GM12878 (cell line): ENCODE results near the gene NDUFV1. TPM values are rescaled to one million over a fixed set of nuclear protein-coding genes. Genes with fewer than 3 reads are reported as not detected.

Experiments used
- ATAC-seq: fragments of 200-7000 bp; cut with Tn5 transposase; 3 replicates; pipeline ENCODE4 v1.9.1; 2020; ENCODE audit warnings: mild to moderate bottlenecking, moderate library complexity
- BruUV-seq: library from RNA; stranded (reverse); fragments of 400-500 nt; replicated peaks from 2 replicates; lab custom pipeline; 2021; lab: Mats Ljungman, UMichigan
- CTCF ChIA-PET: fragments of 300-600 bp; sonication (Branson Sonifier 250); formaldehyde crosslinking; extraction: SDS; loops from one replicate; lab custom pipeline; 2021; ENCODE audit warnings: inconsistent platforms; lab: Yijun Ruan, JAX
- POLR2A ChIA-PET: fragments of 350-600 bp; formaldehyde crosslinking; extraction: SDS; loops from one replicate; lab custom pipeline; 2021; ENCODE audit warnings: inconsistent platforms; lab: Charles Lee
- RAD21 ChIA-PET: fragments of 300-600 bp; sonication (Branson Sonifier 250); formaldehyde crosslinking; loops from one replicate; lab custom pipeline; 2023; ENCODE audit warnings: antibody characterized with exemption; ENCODE audit not compliant: unreplicated experiment; lab: Charles Lee
- SMC1A ChIA-PET: fragments of 300-600 bp; sonication (Branson Sonifier 250); formaldehyde crosslinking; loops from one replicate; lab custom pipeline; 2023; ENCODE audit not compliant: unreplicated experiment, uncharacterized antibody; lab: Charles Lee
- DNase-seq: peaks from one replicate; pipeline ENCODE4 v3.0.0-alpha.2; 2011; ENCODE audit warnings: low read depth, low spot score
- FAIRE-seq: peaks from 3 replicates; lab custom pipeline; 2011; peaks lifted over from hg19 to GRCh38; lab: Jason Lieb, UNC
- H2AFZ ChIP-seq: 2 replicates; pipeline ENCODE4 v1.6.0; 2011; ENCODE audit warnings: low read depth, low read length, control low read depth; ENCODE audit not compliant: control insufficient read depth
- H3K27ac ChIP-seq: 2 replicates; pipeline ENCODE4 v1.5.1; 2011; ENCODE audit warnings: control low read depth; ENCODE audit not compliant: control insufficient read depth, insufficient read depth
- H3K27me3 ChIP-seq, 2 experiments: replicated peaks in 1 of 2; 2 replicates each; pipeline versions ENCODE4 v1.6.0 to v1.6.1; 2011; ENCODE audit warnings: low read length in 1 of 2; ENCODE audit not compliant: control insufficient read depth in 2 of 2, insufficient read depth in 2 of 2
- H3K36me3 ChIP-seq, 2 experiments: 2 replicates each; pipeline ENCODE4 v1.5.1; 2011; ENCODE audit warnings: low read length in 1 of 2; ENCODE audit not compliant: control insufficient read depth in 2 of 2, insufficient read depth in 2 of 2
- H3K4me1 ChIP-seq: 2 replicates; pipeline ENCODE4 v1.6.1; 2011; ENCODE audit warnings: mild to moderate bottlenecking, low read length, moderate library complexity, mixed read lengths; ENCODE audit not compliant: control insufficient read depth, insufficient read depth
- H3K4me2 ChIP-seq: 2 replicates; pipeline ENCODE4 v1.6.0; 2011; ENCODE audit warnings: control low read depth; ENCODE audit not compliant: control insufficient read depth, insufficient read depth
- H3K4me3 ChIP-seq: fragments of 200-600 bp; sonication (generic); 2 replicates; pipeline ENCODE4 v1.5.1; 2016
- H3K79me2 ChIP-seq: 2 replicates; pipeline ENCODE4 v1.6.0; 2011; ENCODE audit warnings: low read length; ENCODE audit not compliant: control insufficient read depth, insufficient read depth
- H3K9ac ChIP-seq: 2 replicates; pipeline ENCODE4 v1.8.0; 2011; ENCODE audit warnings: low read length, control low read depth, mixed read lengths; ENCODE audit not compliant: control insufficient read depth, insufficient read depth
- H3K9me3 ChIP-seq: replicated peaks from 3 replicates; pipeline ENCODE4 v1.5.1; 2011; ENCODE audit warnings: mild to moderate bottlenecking, low read length; ENCODE audit not compliant: control insufficient read depth, insufficient read depth
- H4K20me1 ChIP-seq: 2 replicates; pipeline ENCODE4 v1.6.0; 2011; ENCODE audit not compliant: control insufficient read depth, insufficient read depth
- BCL3 ChIP-seq: IDR thresholded peaks from 2 replicates; pipeline ENCODE4 v1.6.1; 2011; ENCODE audit warnings: borderline replicate concordance, low read depth, mild to moderate bottlenecking, moderate library complexity, low read length; ENCODE audit not compliant: insufficient read depth, poor library complexity, severe bottlenecking
- BMI1 ChIP-seq: fragments of 450-650 bp; IDR thresholded peaks from 2 replicates; pipeline ENCODE4 v1.6.1; 2016; ENCODE audit warnings: mild to moderate bottlenecking, moderate library complexity, borderline replicate concordance
- GABPA ChIP-seq: IDR thresholded peaks from 2 replicates; pipeline ENCODE4 v1.6.1; 2014; ENCODE audit warnings: antibody characterized with exemption, low read depth, mild to moderate bottlenecking, inconsistent platforms
- JUND ChIP-seq: IDR thresholded peaks from 2 replicates; pipeline ENCODE4 v1.6.1; 2012; ENCODE audit warnings: low read depth, mild to moderate bottlenecking, low read length, improper control_type of control experiment, moderate library complexity
- KDM1A ChIP-seq: fragments of 200-600 bp; sonication (generic); IDR thresholded peaks from 2 replicates; pipeline ENCODE4 v1.6.1; 2016; ENCODE audit warnings: borderline replicate concordance
- MLLT1 ChIP-seq: fragments of 450-650 bp; IDR thresholded peaks from 2 replicates; pipeline ENCODE4 v1.6.1; 2016; ENCODE audit warnings: mild to moderate bottlenecking
- RAD51 ChIP-seq: fragments of 450-650 bp; IDR thresholded peaks from 2 replicates; pipeline ENCODE4 v1.6.1; 2016; ENCODE audit warnings: moderate library complexity, mild to moderate bottlenecking, inconsistent platforms
- RELA ChIP-seq: fragments of 450-650 bp; IDR thresholded peaks from 2 replicates; pipeline ENCODE4 v1.8.0; 2014; ENCODE audit warnings: borderline replicate concordance; ENCODE audit not compliant: partially characterized antibody
- STAT3 ChIP-seq: IDR thresholded peaks from 2 replicates; pipeline ENCODE4 v1.6.1; 2011; ENCODE audit warnings: low read depth, low read length, improper control_type of control experiment
- SUZ12 ChIP-seq: fragments of 200-600 bp; sonication (generic); IDR thresholded peaks from one replicate; pipeline ENCODE4 v1.6.1; 2018; ENCODE audit warnings: antibody characterized with exemption, mild to moderate bottlenecking; ENCODE audit not compliant: unreplicated experiment
- TCF3 ChIP-seq: IDR thresholded peaks from 2 replicates; pipeline ENCODE4 v1.6.1; 2012; ENCODE audit warnings: low read depth, mild to moderate bottlenecking, low read length, borderline replicate concordance; ENCODE audit not compliant: insufficient read depth
- WRNIP1 ChIP-seq: IDR thresholded peaks from 2 replicates; pipeline ENCODE4 v1.6.1; 2011; ENCODE audit warnings: low read depth, low read length, improper control_type of control experiment, borderline replicate concordance
- ZBTB11 ChIP-seq: fragments of 450-650 bp; formaldehyde crosslinking; IDR thresholded peaks from 2 replicates; pipeline ENCODE4 v1.5.0; 2022; ENCODE audit warnings: mild to moderate bottlenecking, missing genetic modification characterization
- WGBS: methylation state at CpG from one replicate; pipeline ENCODE4 v1.1.6; 2016; ENCODE audit warnings: low lambda C conversion rate; ENCODE audit not compliant: insufficient replicate concordance, insufficient coverage; ENCODE audit errors: missing lambda C conversion rate; 5-methylcytosine and 5-hydroxymethylcytosine counted together
- in situ Hi-C: fragments of 300-500 bp; cut with MboI; formaldehyde crosslinking; loops from 9 replicates; pipeline ENCODE4 v1.14.3; 2018; ENCODE audit warnings: mixed read lengths
- intact Hi-C: fragments of 100-400 bp; cut with micrococcal nuclease; formaldehyde crosslinking; loops from one replicate; pipeline ENCODE4 v1.14.2; 2022; ENCODE audit not compliant: unreplicated experiment
- polyA plus RNA-seq, 11 experiments: library from polyadenylated mRNA; depleted of rRNA in 4 of 11; unstranded in 6 of 11; stranded (reverse) in 5 of 11; fragments of >200 nt; fragmentation: Nextera tagmentation in 4 of 11; fragmentation: Illumina TruSeq in 1 of 11; extraction: Ambion mirVana in 4 of 11; extraction: Trizol in 1 of 11; gene quantifications; 1 replicate in 1 of 11; 2 replicates in 10 of 11; pipeline versions ENCODE4 v1.2.1 to v1.2.3, GENCODE V29; 2011 to 2016; ENCODE audit warnings: inconsistent platforms in 2 of 11, missing spikeins in 2 of 11, low read depth in 1 of 11
- total RNA-seq, 4 experiments: library from RNA; depleted of rRNA in 3 of 4; stranded (reverse); fragments of >200 nt in 3 of 4; fragmentation: Illumina TruSeq in 1 of 4; extraction: Trizol in 1 of 4; gene quantifications; 2 replicates each; pipeline versions ENCODE4 v1.2.1 to v1.2.3, GENCODE V29; 2013 to 2021
- TF ChIP-seq, protein P1 (sequence below), 3 experiments: IDR thresholded peaks in 2 of 3; conservative IDR thresholded peaks in 1 of 3; 2 replicates each; pipeline ENCODE4 v1.5.1; 2011; ENCODE audit warnings: low read depth in 3 of 3, low read length in 3 of 3, mild to moderate bottlenecking in 3 of 3, control low read depth in 2 of 3, moderate library complexity in 2 of 3, inconsistent platforms in 1 of 3, mixed read lengths in 1 of 3; ENCODE audit not compliant: control insufficient read depth in 2 of 3, insufficient read depth in 1 of 3; ENCODE audit errors: extremely low read depth in 1 of 3

NDUFV1 gene
- total and polyA plus RNA-seq, 10 of the 15 experiments (the other 5 are each of a cell fraction or from before 2014, with no cell fraction given), result 8.2 to 380 (median 231) TPM

DNA sequence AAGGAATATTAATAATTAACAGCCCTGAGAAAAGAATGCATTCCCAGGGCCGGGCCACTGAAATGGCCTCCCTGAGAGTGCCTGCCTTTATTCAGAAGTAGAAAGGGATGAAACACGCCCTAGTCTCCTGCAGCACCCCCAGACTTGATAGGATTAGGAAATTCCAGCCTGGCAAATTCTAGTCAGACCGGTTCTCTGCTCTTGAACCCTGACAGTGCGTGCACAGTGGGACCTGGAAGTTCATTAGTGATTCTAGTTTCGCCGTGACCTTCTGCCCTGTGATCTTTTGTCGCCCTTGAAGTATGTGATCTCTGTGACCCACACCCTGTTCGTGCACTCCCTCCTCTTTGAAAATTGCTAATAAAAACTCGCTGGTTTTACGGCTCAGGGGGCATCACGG is 25.3 kb upstream of the NDUFV1 start (continued):
- no peak for TF ChIP-seq BCL3
- TF ChIP-seq WRNIP1, result no peak
- no peak for TF ChIP-seq RELA
- TF ChIP-seq SUZ12, result no peak
- TF ChIP-seq, all 136 proteins: peak for 0

- peaks cover 4 to 5% of the 10 kb centered on the region in 2 experiments; a peak in 3 of 4 replicates for H3K36me3 ChIP-seq
- intact Hi-C loops (no loop called here), in situ Hi-C loops (no loop called here)
- ChIA-PET SMC1A (interaction anchor here (0.6 to 2.5 kb wide), 13 partner anchors 10 to 77 kb away, joined by 3 to 15 read pairs (median 4); partner anchors contain the start of genes ACY3 and NUDT8), POLR2A (interaction anchor here (0.7 to 3.8 kb wide), 6 partner anchors 10 to 78 kb away, joined by 3 to 25 read pairs (median 4); partner anchors contain the start of gene NUDT8), CTCF (interaction anchor here (0.8 to 5.8 kb wide), 22 partner anchors 9 to 237 kb away, joined by 3 to 54 read pairs (median 5); partner anchors contain the start of genes NUDT8, PITPNM1 and PPP1CA), RAD21 (interaction anchor here (1.0 to 3.6 kb wide), 11 partner anchors 10 to 226 kb away, joined by 3 to 38 read pairs (median 6); partner anchors contain the start of gene NUDT8)
- H3K79me2 ChIP-seq, result peaks cover 42% of the 10 kb centered on the region
- BruUV-seq, result no TSS peak
- H4K20me1 ChIP-seq, result no peaks in the 10 kb centered on the region
- no peak for FAIRE-seq
- DNase-seq, result no peak
- ATAC-seq, result no peak
- H3K9me3 ChIP-seq, result peaks cover 2% of the 10 kb centered on the region; the same call in 2 of the 3 replicates
- no peak overlapping the region for H3K4me3 ChIP-seq
- H3K4me1 ChIP-seq, result peaks cover 44% of the 10 kb centered on the region
- H3K9ac ChIP-seq, result no peak overlapping the region
- 59% methylated on average over 4 of the region's 4 CpGs for WGBS
- no peak overlapping the region for H2AFZ ChIP-seq
- no peak overlapping the region for H3K4me2 ChIP-seq
- peaks cover 0 to 1% of the 10 kb centered on the region in 2 experiments; a peak in 2 of 4 replicates for H3K27me3 ChIP-seq
- no peak overlapping the region for H3K27ac ChIP-seq
- TF ChIP-seq RAD51 (no peak), BMI1 (no peak), KDM1A (no peak), TCF3 (no peak), GABPA (no peak), STAT3 (no peak), ZBTB11 (CRISPR knock-in tag) (no peak), JUND (no peak), MLLT1 (no peak)
- TF ChIP-seq, protein P1, sequence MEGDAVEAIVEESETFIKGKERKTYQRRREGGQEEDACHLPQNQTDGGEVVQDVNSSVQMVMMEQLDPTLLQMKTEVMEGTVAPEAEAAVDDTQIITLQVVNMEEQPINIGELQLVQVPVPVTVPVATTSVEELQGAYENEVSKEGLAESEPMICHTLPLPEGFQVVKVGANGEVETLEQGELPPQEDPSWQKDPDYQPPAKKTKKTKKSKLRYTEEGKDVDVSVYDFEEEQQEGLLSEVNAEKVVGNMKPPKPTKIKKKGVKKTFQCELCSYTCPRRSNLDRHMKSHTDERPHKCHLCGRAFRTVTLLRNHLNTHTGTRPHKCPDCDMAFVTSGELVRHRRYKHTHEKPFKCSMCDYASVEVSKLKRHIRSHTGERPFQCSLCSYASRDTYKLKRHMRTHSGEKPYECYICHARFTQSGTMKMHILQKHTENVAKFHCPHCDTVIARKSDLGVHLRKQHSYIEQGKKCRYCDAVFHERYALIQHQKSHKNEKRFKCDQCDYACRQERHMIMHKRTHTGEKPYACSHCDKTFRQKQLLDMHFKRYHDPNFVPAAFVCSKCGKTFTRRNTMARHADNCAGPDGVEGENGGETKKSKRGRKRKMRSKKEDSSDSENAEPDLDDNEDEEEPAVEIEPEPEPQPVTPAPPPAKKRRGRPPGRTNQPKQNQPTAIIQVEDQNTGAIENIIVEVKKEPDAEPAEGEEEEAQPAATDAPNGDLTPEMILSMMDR (IDR thresholded peaks at IDR 0.05 in 2 of 3, conservative IDR thresholded peaks at IDR 0.05 in 1 of 3; ENCODE audit: control insufficient read depth in 2 of 3, extremely low read depth in 1 of 3, insufficient read depth in 1 of 3, low read depth in 3 of 3, low read length in 3 of 3), result no peak
These were observed 24.7 kb upstream of the NDUFV1 start for GRCh38 chr11:67582011-67582410.
